NB4 (cell line): ENCODE measurements around the gene ZNF326.

Source experiments
- MYC ChIP-seq: IDR thresholded peaks from 2 replicates; pipeline ENCODE4 v1.6.1; 2011; ENCODE audit warnings: low read depth, low read length
- POLR2A ChIP-seq: IDR thresholded peaks from 2 replicates; pipeline ENCODE4 v1.6.1; 2011; ENCODE audit warnings: mild to moderate bottlenecking; ENCODE audit not compliant: insufficient read length; ENCODE audit errors: extremely low read depth
- TF ChIP-seq, protein P1 (sequence below): IDR thresholded peaks from one replicate; pipeline ENCODE4 v1.5.1; 2012; ENCODE audit warnings: low read depth, low read length

DNA sequence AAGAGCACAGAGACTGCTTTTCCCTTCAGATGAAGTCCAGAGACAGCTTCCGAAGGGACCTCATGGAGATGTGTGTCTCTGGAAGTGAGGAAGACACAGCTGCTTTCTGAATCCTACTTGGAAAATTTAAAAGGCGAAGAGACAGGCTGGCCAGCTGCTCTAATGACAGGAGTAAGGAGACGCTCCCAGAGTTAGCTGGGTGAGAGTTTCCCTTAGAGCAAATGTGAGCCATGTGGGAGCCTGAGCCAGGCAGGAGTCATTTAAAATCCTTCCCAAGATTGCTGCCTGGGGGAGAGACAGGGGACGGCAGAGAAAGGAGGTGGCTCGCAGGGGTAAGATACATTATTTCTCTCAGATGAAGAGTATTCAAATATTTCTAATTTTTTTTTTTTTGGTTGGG is 53.1 kb downstream of the ZNF326 start:
- TF ChIP-seq, protein P1, sequence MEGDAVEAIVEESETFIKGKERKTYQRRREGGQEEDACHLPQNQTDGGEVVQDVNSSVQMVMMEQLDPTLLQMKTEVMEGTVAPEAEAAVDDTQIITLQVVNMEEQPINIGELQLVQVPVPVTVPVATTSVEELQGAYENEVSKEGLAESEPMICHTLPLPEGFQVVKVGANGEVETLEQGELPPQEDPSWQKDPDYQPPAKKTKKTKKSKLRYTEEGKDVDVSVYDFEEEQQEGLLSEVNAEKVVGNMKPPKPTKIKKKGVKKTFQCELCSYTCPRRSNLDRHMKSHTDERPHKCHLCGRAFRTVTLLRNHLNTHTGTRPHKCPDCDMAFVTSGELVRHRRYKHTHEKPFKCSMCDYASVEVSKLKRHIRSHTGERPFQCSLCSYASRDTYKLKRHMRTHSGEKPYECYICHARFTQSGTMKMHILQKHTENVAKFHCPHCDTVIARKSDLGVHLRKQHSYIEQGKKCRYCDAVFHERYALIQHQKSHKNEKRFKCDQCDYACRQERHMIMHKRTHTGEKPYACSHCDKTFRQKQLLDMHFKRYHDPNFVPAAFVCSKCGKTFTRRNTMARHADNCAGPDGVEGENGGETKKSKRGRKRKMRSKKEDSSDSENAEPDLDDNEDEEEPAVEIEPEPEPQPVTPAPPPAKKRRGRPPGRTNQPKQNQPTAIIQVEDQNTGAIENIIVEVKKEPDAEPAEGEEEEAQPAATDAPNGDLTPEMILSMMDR: no peak
- TF ChIP-seq POLR2A (no peak), MYC (no peak)
